ENCODE measurements around the gene AHI1. TPM values are rescaled to one million over a fixed set of nuclear protein-coding genes. Genes with fewer than 3 reads are reported as not detected.

AHI1 gene
- total RNA-seq, 2 experiments from 2014 or later, result 18.6 to 22.7 TPM

DNA sequence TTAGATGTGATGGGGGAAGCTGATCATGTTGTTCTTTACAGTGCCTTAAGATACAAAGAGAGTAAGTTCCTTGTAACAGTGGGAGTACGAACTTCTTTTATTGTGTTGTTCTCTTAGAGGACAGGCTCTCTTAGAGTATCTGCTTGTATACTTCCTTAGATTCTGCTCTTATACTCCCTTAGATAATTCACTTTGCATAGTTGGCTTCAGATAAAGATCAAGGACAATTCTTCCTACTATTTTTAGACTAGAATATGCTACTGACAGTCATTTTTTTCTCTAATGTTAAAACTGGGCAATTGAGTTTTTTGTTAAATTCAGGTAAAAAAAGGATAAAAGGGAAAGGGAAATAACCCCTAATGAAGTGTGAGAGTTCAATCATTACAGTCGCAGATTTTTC lies 177.7 kb downstream of the AHI1 start:
- no peak overlapping the region for H3K27ac Mint-ChIP-seq
- H3K27me3 Mint-ChIP-seq, result no peaks in the 10 kb centered on the region
- H3K4me3 Mint-ChIP-seq, result no peak overlapping the region
- no peaks in the 10 kb centered on the region for H3K9me3 Mint-ChIP-seq
- H3K36me3 Mint-ChIP-seq, result no peaks in the 10 kb centered on the region
- POLR2A ChIA-PET, result no interaction called here
- CTCF ChIA-PET, result no interaction called here
- H3K4me1 Mint-ChIP-seq (ENCODE audit: low read depth), result peaks cover 6% of the 10 kb centered on the region
- no peak for DNase-seq
- intact Hi-C loops (cut with micrococcal nuclease), result no loop called here

DNA sequence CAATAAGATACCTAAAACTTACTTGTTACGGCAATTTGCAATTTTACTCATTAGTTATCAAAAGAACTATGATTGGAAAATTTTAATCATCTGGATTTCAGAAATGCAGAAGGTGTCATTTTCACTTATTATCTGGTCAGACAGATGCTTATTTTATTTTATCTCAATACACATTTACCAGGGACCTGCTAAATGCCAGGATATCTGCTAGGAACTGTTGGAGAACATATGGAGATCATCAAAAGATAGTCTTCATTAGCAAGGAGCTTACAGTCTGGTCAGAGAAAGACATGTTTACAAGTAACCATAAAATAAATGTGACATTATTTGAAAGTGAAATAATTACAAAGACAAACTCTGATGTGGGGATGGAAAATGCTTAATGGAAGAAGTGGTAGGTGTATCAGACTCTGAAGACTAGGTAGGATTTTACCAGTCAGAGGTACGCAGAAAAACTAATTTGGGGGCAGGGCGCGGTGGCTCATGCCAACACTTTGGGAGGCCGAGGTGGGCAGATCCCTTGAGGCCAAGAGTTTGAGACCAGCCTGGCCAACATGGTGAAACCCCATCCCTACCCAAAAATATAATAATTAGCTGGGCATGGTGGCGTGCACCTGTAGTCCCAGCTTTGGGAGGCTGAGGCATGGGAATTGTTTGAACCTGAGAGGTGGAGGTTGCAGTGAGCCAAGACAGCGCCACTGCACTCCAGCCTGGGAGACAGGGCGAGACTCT lies 178.6 kb downstream of the AHI1 start:
- H3K4me3 Mint-ChIP-seq, result no peak overlapping the region
- ChIA-PET POLR2A (no interaction called here), CTCF (no interaction called here)
- no peak overlapping the region for H3K27ac Mint-ChIP-seq
- no peak for DNase-seq
- intact Hi-C loops (cut with micrococcal nuclease), result no loop called here
- no peaks in the 10 kb centered on the region for H3K9me3 Mint-ChIP-seq
- no peaks in the 10 kb centered on the region for H3K36me3 Mint-ChIP-seq
- no peaks in the 10 kb centered on the region for H3K27me3 Mint-ChIP-seq
- H3K4me1 Mint-ChIP-seq (ENCODE audit: low read depth), result peaks cover 6% of the 10 kb centered on the region

DNA sequence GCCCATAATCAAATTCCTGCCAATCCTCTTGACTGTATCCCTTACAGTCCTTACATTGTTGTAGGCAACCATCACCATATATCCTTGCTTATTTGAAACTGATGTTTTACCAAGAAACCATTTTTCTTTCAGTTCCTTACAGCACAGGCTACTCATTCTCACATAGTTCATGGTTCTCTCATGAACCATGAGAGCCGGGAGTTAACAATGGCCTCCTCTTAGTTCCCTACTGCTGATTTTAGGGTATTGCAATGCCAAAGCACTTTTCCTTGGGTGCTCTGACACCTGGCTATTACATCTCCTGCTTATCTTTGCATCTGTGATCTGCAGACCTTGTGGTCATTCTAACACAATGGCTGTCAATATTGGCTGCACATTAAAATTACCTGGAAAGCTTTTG lies 183.0 kb downstream of the AHI1 start:
- POLR2A ChIA-PET, result no interaction called here
- CTCF ChIA-PET, result no interaction called here
- Mint-ChIP-seq H3K27me3 (no peaks in the 10 kb centered on the region), H3K4me1 (ENCODE audit: low read depth) (no peaks in the 10 kb centered on the region), H3K4me3 (no peak overlapping the region), H3K27ac (no peak overlapping the region), H3K9me3 (no peaks in the 10 kb centered on the region), H3K36me3 (no peaks in the 10 kb centered on the region)
- intact Hi-C loops (cut with micrococcal nuclease), result no loop called here
- no peak for DNase-seq

DNA sequence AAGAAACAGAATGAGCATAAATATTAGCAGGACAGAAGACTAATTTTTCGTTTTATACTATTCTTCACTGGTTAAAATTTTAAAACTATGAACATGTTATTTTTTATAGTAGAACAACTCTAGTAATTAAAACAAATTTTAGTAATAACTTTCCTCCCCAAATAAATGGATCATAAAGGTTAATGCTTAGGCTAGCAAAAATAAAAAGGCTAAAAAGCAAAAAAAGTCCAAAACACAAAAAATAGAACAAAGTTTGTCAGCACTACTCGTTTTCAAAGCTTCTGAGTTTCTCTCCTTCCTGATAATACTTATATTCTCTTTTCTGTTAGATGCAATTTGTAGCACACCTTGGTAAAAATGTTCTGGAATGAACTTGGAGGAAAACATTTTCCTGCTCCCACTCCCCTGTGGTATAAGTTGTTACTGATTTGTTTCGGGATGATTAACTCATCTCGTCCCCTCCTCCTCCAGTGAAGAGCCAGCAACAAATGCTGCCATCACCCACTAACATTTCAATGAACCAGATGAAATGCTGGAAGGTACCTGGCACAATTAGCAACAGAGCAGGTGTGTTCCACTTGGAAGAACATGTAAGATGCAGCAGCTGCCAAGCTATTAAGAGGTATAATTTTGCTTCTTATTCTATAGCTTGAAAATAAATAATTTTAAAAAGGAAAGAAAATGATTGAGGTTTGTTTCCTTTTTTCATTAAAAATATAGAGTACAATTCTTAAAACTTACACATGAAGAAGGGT lies 185.9 kb downstream of the AHI1 start:
- no peak for DNase-seq
- Mint-ChIP-seq H3K4me1 (ENCODE audit: low read depth) (no peaks in the 10 kb centered on the region), H3K36me3 (no peaks in the 10 kb centered on the region), H3K4me3 (no peak overlapping the region), H3K27ac (no peak overlapping the region), H3K9me3 (no peaks in the 10 kb centered on the region), H3K27me3 (no peaks in the 10 kb centered on the region)
- intact Hi-C loops (cut with micrococcal nuclease), result no loop called here
- POLR2A ChIA-PET, result no interaction called here
- CTCF ChIA-PET, result no interaction called here

DNA sequence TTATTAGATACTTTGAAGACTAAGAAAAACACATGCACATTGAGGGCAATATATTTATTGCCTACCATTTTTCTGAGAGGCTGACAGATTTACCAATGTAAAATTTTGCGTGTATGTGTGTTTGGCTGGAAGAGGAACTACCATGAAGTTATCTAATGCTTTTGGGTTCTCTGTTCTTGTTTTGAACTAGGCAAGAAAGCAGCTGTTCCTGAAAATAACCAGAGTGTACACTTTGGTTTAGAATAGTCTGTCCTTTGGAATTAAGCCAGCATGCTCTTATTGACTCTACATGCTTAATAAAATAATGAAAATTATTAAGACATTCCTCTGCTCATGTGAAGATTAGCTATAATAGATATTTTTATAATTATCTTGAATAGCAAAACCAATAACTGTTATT lies 187.2 kb downstream of the AHI1 start:
- no peaks in the 10 kb centered on the region for H3K9me3 Mint-ChIP-seq
- no peak for DNase-seq
- no peaks in the 10 kb centered on the region for H3K27me3 Mint-ChIP-seq
- peaks cover 3% of the 10 kb centered on the region for H3K36me3 Mint-ChIP-seq
- ChIA-PET POLR2A (no interaction called here), CTCF (no interaction called here)
- H3K27ac Mint-ChIP-seq, result no peak overlapping the region
- H3K4me1 Mint-ChIP-seq (ENCODE audit: low read depth), result no peaks in the 10 kb centered on the region
- intact Hi-C loops (cut with micrococcal nuclease), result no loop called here
- no peak overlapping the region for H3K4me3 Mint-ChIP-seq

DNA sequence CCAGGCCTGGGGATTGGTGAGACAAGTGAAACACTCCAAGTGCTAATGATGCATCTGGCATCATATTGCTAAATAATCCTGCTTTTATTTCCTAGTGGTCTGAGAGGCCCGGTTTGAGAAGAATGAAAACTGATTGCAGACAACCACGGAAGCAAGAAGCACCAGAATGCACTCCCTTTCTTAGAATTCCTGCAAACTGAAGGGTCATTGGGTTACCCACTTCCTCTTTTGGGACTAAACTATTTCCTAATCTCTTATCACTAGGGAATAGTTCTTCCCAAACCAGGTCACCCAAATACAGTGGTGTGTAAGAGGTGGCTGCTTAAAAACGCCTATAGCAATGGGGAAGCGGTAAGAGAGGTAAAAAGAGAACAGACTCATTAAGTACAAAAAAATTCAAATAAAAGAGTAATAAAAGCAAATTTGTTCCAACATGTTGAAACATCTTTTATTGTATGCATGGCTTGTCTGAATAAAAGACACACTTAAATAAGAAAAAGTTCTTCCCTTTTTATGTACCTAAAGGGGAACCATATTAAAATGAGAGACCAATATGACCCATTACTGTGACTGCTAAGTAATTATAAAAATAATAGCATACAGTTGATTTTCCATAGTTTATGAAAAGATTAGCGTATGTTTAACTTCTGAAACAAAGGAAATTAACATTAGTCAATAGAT lies 190.7 kb downstream of the AHI1 start:
- DNase-seq, result no peak
- Mint-ChIP-seq H3K27ac (no peak overlapping the region), H3K36me3 (peaks cover 28% of the 10 kb centered on the region), H3K27me3 (no peaks in the 10 kb centered on the region), H3K4me1 (ENCODE audit: low read depth) (no peaks in the 10 kb centered on the region), H3K9me3 (peaks cover 4% of the 10 kb centered on the region), H3K4me3 (no peak overlapping the region)
- intact Hi-C loops (cut with micrococcal nuclease), result no loop called here
- ChIA-PET POLR2A (no interaction called here), CTCF (no interaction called here)

DNA sequence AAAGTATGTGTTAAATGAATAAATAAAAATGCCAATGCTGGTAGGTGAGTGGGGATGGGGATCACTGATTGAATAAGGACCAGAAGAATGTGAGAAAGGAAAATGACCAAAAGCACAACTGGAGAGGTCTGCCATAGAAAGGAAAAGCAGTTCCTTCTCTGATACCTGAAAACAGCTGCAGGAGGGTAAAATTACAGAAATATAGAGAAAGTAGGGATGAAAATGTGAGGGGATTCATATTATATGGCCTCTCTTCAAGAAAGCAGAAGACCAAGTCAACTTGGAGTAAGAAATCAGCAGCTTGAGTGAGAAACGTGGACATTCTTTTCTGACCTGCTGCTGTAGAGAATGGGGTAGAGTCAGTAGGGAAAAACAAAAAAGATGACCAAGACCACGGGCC lies 191.4 kb downstream of the AHI1 start:
- H3K4me1 Mint-ChIP-seq (ENCODE audit: low read depth), result no peaks in the 10 kb centered on the region
- intact Hi-C loops (cut with micrococcal nuclease), result no loop called here
- peaks cover 31% of the 10 kb centered on the region for H3K36me3 Mint-ChIP-seq

DNA sequence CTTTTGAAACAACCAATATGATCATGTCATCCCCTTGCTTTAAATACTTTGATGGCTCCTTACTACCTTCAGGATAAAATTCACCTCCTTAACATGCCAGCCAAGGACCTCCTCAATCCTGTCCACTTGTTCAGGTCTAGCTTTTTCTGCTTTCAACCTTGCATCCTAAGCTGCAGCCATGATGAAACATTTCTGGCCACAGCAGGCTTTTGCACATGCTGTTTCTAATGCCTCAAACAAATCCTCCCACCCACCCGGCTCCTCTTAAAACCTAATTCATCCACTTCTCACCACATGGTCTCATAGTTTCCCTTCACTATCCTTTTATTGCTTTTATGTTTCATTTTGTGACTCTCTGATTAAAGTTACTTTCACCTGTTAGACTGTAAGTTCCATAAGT lies 191.9 kb downstream of the AHI1 start:
- Mint-ChIP-seq H3K27ac (no peak overlapping the region), H3K27me3 (no peaks in the 10 kb centered on the region), H3K4me3 (no peak overlapping the region), H3K4me1 (ENCODE audit: low read depth) (no peaks in the 10 kb centered on the region), H3K36me3 (peaks cover 31% of the 10 kb centered on the region), H3K9me3 (peaks cover 7% of the 10 kb centered on the region)
- ChIA-PET POLR2A (no interaction called here), CTCF (no interaction called here)
- intact Hi-C loops (cut with micrococcal nuclease), result no loop called here
- DNase-seq, result no peak

More for the DNA sequence above, 191.4 kb downstream of the AHI1 start:
- ChIA-PET POLR2A (no interaction called here), CTCF (no interaction called here)
- DNase-seq, result no peak
- Mint-ChIP-seq H3K27me3 (no peaks in the 10 kb centered on the region), H3K9me3 (peaks cover 7% of the 10 kb centered on the region), H3K27ac (no peak overlapping the region), H3K4me3 (no peak overlapping the region)

DNA sequence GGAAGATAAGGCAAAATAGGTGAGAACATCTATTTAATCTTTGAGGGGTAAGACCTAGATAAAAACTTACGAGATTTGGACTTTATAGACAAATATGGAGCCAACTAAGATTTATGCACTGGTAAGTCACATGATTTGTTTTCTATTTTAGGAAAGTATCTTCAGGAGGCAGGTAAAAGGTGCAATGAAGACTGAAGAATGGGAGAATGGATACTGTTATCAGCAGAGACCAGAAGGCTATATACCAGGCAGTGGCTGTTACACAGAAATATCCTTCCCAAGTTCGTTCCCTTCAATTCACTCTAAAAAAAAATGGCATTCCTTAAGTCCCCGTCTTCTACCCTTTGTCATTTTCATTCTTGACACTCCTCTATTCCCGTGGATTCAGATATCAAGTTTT lies 192.7 kb downstream of the AHI1 start:
- no peak overlapping the region for H3K27ac Mint-ChIP-seq
- CTCF ChIA-PET, result no interaction called here

DNA sequence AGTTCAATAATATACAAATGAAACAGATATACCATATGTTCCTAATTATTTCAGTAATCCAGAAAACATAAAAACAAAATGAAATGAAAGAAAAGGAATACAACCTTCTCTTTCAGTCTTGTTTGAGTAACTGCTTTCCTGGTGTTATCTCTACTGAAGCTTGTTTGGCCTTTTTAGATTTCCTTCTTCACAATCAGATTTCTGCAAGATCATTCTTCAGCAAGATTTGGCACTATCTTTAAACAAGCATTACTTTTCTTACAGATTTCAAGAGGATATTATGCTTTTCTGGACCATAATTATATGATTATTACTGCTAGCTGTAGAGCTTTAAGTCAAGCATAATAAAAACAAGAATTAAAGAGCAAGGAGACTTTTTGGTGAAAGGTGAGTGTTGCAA lies 196.2 kb downstream of the AHI1 start:
- DNase-seq, result no peak
- H3K36me3 Mint-ChIP-seq, result peaks cover 34% of the 10 kb centered on the region
- ChIA-PET CTCF (no interaction called here), POLR2A (no interaction called here)
- H3K4me3 Mint-ChIP-seq, result no peak overlapping the region
- intact Hi-C loops (cut with micrococcal nuclease), result no loop called here
- no peak overlapping the region for H3K27ac Mint-ChIP-seq
- H3K27me3 Mint-ChIP-seq, result no peaks in the 10 kb centered on the region
- peaks cover 17% of the 10 kb centered on the region for H3K4me1 Mint-ChIP-seq (ENCODE audit: low read depth)
- H3K9me3 Mint-ChIP-seq, result peaks cover 7% of the 10 kb centered on the region

More for the DNA sequence above, 192.7 kb downstream of the AHI1 start:
- peaks cover 31% of the 10 kb centered on the region for H3K36me3 Mint-ChIP-seq
- peaks cover 7% of the 10 kb centered on the region for H3K9me3 Mint-ChIP-seq
- no peak for DNase-seq
- no peaks in the 10 kb centered on the region for H3K4me1 Mint-ChIP-seq (ENCODE audit: low read depth)
- POLR2A ChIA-PET, result no interaction called here
- intact Hi-C loops (cut with micrococcal nuclease), result no loop called here
- H3K27me3 Mint-ChIP-seq, result no peaks in the 10 kb centered on the region
- no peak overlapping the region for H3K4me3 Mint-ChIP-seq

DNA sequence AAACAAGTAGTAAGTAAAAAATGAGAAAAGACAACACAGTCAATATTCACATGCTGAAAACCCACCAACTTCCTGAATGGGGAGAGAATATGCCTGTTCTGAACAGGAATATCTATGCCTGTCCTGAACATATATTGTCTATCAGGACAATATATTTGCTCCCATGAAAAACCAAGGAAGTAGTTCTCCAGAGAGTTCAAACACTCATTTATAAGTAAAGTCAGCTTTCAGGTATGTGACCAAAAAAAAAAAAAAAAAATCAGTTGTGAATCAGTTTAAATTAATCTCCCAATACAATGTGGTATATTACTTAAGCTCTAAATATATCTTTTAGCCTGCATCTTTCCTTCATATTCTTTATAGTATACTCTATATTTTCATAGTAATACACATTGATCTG lies 197.0 kb downstream of the AHI1 start:
- POLR2A ChIA-PET, result no interaction called here
- Mint-ChIP-seq H3K4me3 (no peak overlapping the region), H3K9me3 (peaks cover 8% of the 10 kb centered on the region), H3K27me3 (no peaks in the 10 kb centered on the region), H3K27ac (no peak overlapping the region), H3K4me1 (ENCODE audit: low read depth) (peaks cover 17% of the 10 kb centered on the region), H3K36me3 (peaks cover 31% of the 10 kb centered on the region)
- DNase-seq, result no peak
- intact Hi-C loops (cut with micrococcal nuclease), result no loop called here
- CTCF ChIA-PET, result no interaction called here

DNA sequence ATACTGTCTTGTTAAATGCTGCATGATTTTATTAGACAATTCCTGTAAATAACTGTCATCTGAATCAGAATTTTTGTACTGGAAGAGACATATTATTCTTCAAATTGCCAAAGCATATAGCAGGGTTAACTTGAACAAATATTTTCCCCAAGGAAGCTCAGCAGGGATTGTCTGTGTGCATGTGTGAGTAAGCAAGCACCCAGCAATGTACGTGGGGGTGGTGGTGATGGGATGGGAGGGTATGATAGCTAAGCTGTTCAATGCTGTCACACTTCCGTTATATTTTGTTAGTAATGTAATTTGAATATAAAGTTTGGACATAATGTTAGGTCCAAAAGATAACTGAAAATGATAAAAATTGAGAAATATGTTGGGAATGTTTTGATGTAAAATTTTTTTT lies 198.3 kb downstream of the AHI1 start:
- Mint-ChIP-seq H3K27ac (no peak overlapping the region), H3K27me3 (no peaks in the 10 kb centered on the region), H3K4me1 (ENCODE audit: low read depth) (peaks cover 17% of the 10 kb centered on the region), H3K36me3 (peaks cover 27% of the 10 kb centered on the region), H3K9me3 (peaks cover 12% of the 10 kb centered on the region), H3K4me3 (no peak overlapping the region)
- CTCF ChIA-PET, result no interaction called here
- intact Hi-C loops (cut with micrococcal nuclease), result loop anchor here (2.0 to 10.0 kb wide), 3 partner anchors 84 to 324 kb away; no protein-coding TSS in a partner anchor
- DNase-seq, result no peak
- POLR2A ChIA-PET, result no interaction called here

DNA sequence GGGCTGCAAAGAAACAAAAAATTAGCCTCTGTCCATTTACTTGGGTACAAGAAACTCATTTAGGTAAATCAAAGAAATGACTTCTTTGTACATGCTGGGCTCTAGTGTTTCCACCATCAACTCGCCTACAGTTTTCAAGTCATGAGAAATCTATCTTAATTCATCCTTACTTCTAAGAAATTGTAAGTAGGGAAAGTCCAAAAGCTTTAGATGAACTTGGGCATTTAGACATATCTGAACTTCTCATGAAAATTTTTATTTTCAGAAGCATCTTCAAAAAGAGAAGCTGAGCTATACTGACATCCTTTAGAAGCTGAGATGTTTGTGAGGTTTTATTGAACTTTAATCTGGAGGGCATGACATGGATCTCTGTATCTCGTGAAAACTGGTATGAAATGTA lies 199.1 kb downstream of the AHI1 start:
- Mint-ChIP-seq H3K36me3 (peaks cover 22% of the 10 kb centered on the region), H3K27me3 (no peaks in the 10 kb centered on the region), H3K9me3 (peaks cover 12% of the 10 kb centered on the region), H3K4me1 (ENCODE audit: low read depth) (peaks cover 17% of the 10 kb centered on the region), H3K27ac (peak overlapping the region; percentile 57), H3K4me3 (no peak overlapping the region)
- intact Hi-C loops (cut with micrococcal nuclease), result loop anchor here (1.0 to 10.0 kb wide), 4 partner anchors 67 to 324 kb away; no protein-coding TSS in a partner anchor
- POLR2A ChIA-PET, result no interaction called here
- CTCF ChIA-PET, result no interaction called here
- DNase-seq, result no peak
